Eye (tissue), 1 donor: ENCODE measurements around the gene ALX4.

ENCODE experiments used
- DNase-seq: peaks from one replicate; pipeline ENCODE4 v3.0.0-alpha.2; 2015

Gene ALX4

DNA sequence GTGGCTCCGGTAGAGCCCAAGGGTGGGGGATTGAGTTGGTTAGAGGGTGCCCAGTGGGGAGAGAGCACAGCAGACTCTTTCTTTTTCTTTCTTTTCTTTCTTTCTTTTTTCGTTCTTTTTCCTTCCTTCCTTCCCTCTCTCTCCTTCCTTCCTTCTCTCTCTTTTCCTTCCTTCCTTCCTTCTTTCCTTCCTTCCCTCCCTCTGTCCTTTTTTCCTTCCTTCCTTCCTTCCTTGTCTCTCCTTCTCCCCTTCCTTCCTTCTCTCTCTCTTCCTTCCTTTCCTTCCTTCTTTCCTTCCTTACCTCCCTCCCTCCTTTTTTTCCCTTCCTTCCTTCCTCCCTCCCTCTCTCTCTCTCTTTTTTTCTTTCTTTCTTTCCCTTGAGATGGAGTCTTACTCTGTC, 4.8 kb upstream of the ALX4 start:
- DNase-seq: no peak

DNA sequence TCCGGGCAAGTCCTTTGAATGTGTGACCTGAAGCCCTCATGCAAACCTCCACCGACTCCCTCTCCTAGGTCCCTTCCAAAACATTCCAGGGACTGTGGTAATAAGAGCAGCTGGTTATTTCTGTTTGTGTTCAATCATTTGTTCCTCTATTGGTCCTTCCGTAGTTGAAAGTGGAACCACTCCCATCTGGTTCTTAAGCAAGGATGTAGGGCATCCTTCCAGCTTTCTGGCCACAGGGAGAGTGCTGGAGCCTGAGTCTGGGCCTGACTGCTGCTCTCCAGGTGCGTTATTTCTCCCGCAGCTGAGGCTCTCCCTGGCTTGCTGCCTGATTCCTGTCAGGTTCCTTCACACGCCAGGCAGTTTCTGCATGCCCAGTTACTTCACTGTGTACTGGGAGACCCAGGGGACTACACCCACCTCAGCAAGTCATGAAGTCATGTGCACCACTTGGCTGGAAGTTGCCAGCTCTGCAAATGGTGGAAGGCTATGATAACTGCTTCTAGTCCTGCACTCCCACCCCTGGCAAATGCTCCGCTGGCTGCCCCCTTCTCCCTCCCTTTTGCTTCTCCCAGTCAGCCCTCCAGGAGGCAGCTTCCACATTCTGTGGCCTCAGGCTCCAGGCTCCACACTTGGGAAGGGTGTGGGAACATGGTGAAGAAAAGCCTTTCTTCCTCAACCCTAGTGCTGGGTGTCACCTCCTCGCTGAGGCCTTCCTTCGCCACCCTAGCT, 4.0 kb upstream of the ALX4 start:
- peak; percentile 55 for DNase-seq

DNA sequence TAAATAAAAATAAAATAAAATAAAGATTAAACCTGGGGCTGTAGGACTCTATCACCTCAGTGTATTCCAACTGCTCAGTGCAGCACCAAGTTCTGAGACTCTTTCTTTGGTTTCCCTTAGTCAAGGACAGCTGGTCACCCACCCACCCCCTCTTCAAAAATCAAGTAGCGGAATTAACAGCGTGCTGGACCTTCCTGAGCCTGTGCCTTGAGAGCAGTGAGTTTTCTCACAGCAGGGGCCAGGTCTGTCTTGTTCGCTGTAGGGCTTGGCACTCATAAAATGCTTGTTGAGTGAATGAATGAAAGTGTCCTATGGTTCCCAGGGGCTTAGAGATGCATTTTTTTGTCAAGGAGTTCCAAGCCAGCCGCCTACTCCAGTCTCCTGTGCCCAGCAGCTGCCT, 2.9 kb upstream of the ALX4 start:
- DNase-seq: peak; percentile 32

- DNase-seq: peak; percentile 31
These were observed 1.7 kb upstream of the ALX4 start for GRCh38 chr11:44311339-44312261.

- peak; percentile 86 for DNase-seq
These were observed 729 bp upstream of the ALX4 start for GRCh38 chr11:44310463-44311272.

DNA sequence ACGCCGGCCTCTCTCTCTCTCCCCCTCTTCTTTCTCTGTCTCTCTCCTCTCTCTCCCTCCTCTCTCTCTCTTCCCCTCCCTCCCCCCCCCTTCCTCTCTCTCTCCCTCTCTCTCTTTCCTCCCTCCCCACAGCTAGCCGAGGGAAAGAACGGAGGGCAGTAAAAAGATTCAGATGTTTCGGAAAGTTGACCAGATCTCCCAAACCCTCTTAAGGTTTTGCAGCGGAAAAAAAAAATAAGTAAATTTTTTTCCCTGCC, 195 bp upstream of the ALX4 start:
- DNase-seq: no peak

DNA sequence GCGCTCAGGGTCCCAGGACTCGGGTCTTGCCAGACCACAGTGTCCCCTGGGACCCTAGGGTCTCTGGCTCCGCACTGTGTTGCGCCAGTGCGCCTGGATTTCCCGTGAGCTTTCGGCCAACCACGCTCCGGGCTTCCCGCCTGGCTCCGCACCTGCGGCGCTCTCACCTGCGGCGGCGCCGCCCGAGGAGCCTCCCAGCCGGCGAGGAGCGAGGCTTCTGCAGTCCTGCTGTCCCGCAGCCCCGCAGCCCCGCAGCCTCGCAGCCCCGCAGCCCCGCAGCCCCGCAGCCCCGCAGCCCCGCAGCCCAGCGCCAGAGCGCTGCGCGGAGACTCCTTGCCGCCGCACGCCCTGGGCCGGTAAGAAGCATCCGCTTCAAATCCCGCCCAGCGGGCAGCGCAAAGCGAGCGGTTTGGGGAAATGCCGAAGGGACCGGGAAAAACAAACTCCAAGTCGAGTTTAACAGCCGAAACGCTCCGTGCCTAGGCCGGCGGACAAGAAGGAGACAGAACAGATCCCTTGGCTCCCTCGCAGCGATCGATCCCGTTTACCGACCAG, 939 bp downstream of the ALX4 start:
- DNase-seq: no peak

- DNase-seq: no peak
These were observed 1.6 kb downstream of the ALX4 start for GRCh38 chr11:44308256-44308922.

- DNase-seq: no peak
These were observed 2.4 kb downstream of the ALX4 start for GRCh38 chr11:44307340-44308099.

- DNase-seq: no peak
These were observed 3.1 kb downstream of the ALX4 start for GRCh38 chr11:44306918-44307244.

DNA sequence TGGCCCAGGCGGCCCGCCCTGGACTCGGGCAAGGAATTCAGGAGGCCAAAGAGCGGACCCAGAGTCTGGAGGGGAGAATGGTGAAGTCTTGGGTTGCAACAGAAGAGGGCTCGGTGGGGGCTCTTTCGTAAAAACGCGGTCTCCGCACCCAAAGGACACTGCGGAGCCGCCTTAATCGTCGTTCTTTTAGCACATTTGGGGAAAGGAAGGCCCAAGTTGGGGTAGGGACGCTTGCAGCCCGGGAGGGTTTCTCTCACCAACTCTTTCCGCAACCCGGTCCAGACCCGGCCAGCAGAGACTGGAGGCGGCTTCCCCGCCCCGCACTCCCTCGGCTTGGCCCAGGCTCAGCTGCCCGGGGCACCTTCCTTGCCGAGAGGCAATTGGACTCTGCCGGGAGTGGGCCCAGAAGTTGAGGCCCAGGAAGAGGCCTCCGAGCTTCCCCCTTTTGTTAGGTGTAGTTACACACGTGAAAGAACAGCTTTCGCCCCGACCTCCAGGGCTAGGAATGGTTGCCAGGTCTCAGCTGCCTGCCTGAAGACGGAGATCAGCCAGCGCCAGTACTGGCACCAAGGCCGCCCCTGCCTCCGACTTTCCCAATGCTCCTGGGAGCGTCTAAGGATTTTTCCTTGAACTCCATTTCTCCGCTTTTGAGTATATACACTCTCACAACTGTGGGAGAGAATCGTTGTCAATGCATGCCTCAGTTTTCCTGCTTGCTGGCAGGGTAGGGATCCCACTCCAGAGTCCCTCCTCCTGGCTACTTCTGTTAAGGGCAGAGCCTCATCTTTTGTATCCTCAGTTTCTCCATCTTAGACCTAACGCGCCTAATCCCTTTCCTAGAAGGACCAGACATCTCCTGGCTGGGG, 3.7 kb downstream of the ALX4 start:
- DNase-seq: peak; percentile 52

DNA sequence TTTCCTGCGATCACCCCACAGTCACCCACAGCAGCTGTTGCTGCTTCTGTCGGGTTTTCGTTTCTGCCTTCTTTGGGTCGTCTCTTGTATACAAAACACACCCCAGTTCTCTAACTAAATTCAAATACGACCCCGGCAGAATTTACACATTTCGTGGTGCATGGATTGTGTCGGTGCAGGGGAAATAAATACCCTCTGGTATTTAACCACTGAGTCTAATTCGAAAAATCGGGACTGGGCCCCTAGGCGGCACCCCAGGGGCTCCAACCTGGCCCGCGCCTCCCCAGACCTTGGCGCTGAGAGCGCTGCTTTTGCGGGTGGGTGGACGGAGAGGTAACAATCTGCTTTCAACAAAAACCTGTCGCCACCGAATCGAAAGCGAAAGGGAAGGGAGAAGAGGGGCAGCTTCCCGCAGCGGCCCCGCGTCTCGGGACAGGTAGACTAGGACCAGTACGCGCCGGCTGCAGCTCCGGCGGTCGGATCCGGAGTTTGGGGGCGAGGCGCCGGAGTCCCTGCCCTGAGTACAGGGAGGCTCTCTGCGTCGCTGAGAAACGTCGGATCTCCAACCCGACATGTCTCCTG, 4.4 kb downstream of the ALX4 start:
- DNase-seq: peak; percentile 77

DNA sequence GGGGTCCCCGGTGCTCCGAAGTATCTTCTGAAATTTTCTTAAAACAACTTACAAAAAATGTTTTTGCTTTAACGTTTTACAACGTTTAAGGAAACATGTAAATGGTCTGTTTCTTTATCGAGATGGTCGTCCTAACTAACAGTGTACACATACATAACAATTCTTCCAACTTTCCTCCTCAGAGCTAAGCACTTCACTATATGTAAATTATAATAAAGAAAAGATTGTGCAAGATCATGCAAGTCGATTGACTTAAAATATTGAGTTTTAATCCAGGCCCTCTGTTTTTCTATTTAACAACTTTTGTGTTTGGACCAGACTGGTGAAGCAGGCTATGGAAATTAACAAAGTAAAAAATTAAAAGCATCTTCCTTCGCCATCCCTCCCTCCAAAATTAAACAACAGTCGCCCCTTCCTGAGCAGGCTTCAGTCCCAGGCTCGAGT, 4.9 kb downstream of the ALX4 start:
- peak; percentile 75 for DNase-seq

GRCh38 chr11:44304091-44305025, 5.6 kb downstream of the ALX4 start:
- peak; percentile 77 for DNase-seq

GRCh38 chr11:44303401-44303938, 6.5 kb downstream of the ALX4 start:
- peak; percentile 46 for DNase-seq

GRCh38 chr11:44301564-44302271, 8.2 kb downstream of the ALX4 start:
- peak; percentile 3 for DNase-seq

GRCh38 chr11:44300844-44301563, 8.9 kb downstream of the ALX4 start:
- peak; percentile 4 for DNase-seq

- DNase-seq: no peak
These were observed 11.1 kb downstream of the ALX4 start for GRCh38 chr11:44298862-44299261.
